ENCODE data around the gene CREB3.

CREB3 gene

DNA sequence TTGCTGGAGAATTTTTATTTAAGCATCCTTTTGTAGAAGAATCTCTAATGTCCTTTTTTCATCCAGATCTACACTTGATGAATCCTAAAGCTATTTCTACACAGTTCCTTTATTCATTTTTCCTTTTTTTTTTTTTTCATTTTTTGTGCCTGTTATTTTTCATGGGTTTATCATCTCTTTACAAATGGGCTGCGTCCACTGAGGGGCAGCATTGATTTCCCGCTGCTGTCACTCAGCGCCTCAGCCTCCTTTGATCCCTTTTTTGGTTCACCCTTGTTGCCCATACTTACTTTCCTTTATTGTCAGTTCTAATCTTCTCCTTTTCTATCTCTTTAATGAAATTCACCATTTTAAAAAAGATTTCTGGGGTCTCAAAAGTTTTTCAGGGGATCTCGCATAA is 27.3 kb downstream of the CREB3 start:
- TF ChIP-seq, protein P1, sequence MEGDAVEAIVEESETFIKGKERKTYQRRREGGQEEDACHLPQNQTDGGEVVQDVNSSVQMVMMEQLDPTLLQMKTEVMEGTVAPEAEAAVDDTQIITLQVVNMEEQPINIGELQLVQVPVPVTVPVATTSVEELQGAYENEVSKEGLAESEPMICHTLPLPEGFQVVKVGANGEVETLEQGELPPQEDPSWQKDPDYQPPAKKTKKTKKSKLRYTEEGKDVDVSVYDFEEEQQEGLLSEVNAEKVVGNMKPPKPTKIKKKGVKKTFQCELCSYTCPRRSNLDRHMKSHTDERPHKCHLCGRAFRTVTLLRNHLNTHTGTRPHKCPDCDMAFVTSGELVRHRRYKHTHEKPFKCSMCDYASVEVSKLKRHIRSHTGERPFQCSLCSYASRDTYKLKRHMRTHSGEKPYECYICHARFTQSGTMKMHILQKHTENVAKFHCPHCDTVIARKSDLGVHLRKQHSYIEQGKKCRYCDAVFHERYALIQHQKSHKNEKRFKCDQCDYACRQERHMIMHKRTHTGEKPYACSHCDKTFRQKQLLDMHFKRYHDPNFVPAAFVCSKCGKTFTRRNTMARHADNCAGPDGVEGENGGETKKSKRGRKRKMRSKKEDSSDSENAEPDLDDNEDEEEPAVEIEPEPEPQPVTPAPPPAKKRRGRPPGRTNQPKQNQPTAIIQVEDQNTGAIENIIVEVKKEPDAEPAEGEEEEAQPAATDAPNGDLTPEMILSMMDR (IDR thresholded peaks at IDR 0.05; ENCODE audit: low read length, missing control alignments), result no peak
- H3K4me3 ChIP-seq (replicated peaks; ENCODE audit: low read depth, low read length), result no peak overlapping the region
- DNase-seq (ENCODE audit: low read depth), result no peak

DNA sequence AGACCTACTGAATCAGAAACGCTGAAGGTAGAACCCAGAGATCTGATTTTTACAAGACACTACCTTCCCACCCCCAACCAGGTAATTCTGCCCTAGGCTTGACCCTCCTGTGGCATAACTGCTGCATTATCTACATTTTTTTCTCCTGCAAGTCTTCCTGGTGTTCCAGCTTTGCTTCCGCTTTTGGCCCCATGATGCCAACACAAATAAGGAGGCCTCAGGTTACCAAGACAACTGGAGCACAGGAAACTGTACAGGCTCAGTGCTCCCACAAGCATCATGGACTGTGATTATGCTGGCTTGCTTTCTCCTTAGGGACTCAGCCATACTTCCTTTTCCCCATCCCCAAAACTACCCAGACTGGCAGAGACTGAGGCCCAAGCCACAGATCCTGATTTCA is 28.2 kb downstream of the CREB3 start:
- TF ChIP-seq, protein P1 (IDR thresholded peaks at IDR 0.05; ENCODE audit: low read length, missing control alignments), result no peak
- peak; percentile 86 for DNase-seq (ENCODE audit: low read depth)

DNA sequence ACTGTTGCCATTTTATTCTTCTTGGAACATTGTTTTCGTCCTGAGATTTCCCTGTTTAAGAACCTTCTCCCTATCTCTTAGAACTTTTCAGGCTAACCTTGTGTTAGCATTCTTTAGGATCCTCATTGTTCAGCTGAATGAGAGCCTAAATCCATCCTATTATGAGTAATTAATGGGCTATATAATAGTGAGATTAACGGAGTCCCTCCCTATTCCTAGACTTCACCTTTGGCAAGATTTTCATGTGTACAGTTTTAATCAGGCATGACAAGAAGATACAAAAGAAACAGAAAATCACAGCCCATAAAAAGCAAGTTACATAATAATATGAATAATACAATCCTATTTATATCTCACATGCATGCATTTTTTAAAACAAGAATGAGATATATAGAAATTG is 30.7 kb downstream of the CREB3 start:
- TF ChIP-seq, protein P1 (IDR thresholded peaks at IDR 0.05; ENCODE audit: low read length, missing control alignments), result no peak
- DNase-seq (ENCODE audit: low read depth), result no peak
- no peak overlapping the region for H3K4me3 ChIP-seq (replicated peaks; ENCODE audit: low read depth, low read length)

More for the DNA sequence above, 28.2 kb downstream of the CREB3 start:
- H3K4me3 ChIP-seq (replicated peaks; ENCODE audit: low read depth, low read length), result no peak overlapping the region

GRCh38 chr9:35763803-35764202 is 31.3 kb downstream of the CREB3 start:
- TF ChIP-seq, protein P1 (IDR thresholded peaks at IDR 0.05; ENCODE audit: low read length, missing control alignments), result no peak
- no peak overlapping the region for H3K4me3 ChIP-seq (replicated peaks; ENCODE audit: low read depth, low read length)
- no peak for DNase-seq (ENCODE audit: low read depth)

DNA sequence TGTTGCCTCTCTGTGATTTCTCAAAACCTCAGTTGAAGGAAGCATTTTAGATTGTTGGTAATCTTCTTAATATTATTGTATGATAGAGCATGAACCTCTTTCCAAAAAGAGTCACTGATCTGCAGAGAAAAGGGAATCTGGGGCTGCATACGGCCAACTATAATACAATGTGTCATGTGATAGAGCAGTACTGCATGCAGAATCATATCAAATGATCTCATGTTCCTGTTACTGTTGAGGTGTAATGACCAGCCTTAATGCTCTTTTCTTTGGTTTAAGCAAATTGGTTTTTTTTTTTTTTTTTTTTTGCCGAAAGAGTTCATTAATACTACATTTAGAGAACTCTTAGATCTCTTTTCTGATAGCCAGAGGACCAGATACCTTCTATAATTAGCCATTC is 34.5 kb downstream of the CREB3 start:
- DNase-seq (ENCODE audit: low read depth), result no peak
- TF ChIP-seq, protein P1 (IDR thresholded peaks at IDR 0.05; ENCODE audit: low read length, missing control alignments), result no peak
- H3K4me3 ChIP-seq (replicated peaks; ENCODE audit: low read depth, low read length), result no peak overlapping the region

DNA sequence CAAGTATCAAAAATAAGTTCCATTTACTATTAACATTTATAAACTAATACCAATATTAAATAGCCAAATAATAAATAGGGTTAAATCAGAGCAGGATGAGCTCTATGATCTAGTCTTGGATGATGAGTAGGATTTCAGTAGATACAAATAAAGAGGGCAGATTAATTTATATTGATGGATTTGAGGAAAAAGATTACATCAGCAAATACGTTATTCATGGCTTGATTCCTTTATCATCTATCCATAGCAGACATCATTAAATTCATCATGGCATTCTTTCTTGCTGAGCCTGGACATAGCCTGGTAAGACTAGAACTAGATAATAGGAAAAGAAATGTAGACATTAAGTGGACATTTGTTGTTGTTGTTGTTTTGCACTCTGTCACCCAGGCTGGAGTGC is 35.0 kb downstream of the CREB3 start:
- TF ChIP-seq, protein P1 (IDR thresholded peaks at IDR 0.05; ENCODE audit: low read length, missing control alignments), result no peak
- DNase-seq (ENCODE audit: low read depth), result no peak

DNA sequence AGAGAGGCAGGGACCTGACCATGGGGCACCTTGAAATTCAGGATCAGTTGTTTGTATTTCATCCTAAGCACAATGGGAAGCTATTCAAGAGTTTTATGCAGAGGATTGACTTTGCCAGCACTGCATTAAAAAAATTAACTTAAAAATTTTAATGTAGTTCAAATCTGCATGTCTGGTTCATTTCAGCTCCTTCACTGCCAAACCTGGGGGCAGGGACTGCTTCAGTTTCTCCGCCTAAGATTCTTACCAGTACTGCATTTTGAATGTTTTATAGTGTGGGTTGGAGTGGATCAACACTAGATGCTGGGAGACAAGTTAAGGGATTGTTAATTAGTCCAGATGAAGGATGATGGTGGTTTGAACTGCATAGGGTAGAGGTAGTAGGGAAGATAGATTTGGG is 37.3 kb downstream of the CREB3 start:
- no peak for DNase-seq (ENCODE audit: low read depth)
- TF ChIP-seq, protein P1 (IDR thresholded peaks at IDR 0.05; ENCODE audit: low read length, missing control alignments), result no peak
- H3K4me3 ChIP-seq (replicated peaks; ENCODE audit: low read depth, low read length), result no peak overlapping the region

More for the DNA sequence above, 35.0 kb downstream of the CREB3 start:
- no peak overlapping the region for H3K4me3 ChIP-seq (replicated peaks; ENCODE audit: low read depth, low read length)

Measured in fibroblast of pulmonary artery (primary cell).